NCI-H1417 treated with DMSO at 0.1 percent for 48 hours (cell line): ENCODE data around the gene HGD.
"Not testable (repeated sequence)": the region's sequence is repeated elsewhere in the genome, so short reads cannot be mapped to it uniquely, and the experiment has no call there.

Source experiments
- DNase-seq: peaks from one replicate; lab custom pipeline; 2025; lab: John Stamatoyannopoulos, UW

Gene HGD

GRCh38 chr3:120680193-120680894 is 1.7 kb downstream of the HGD start:
- DNase-seq: no peak

- DNase-seq: no peak
Measured at GRCh38 chr3:120678984-120679383, 3.1 kb downstream of the HGD start.

- DNase-seq: no peak
Measured at GRCh38 chr3:120678331-120678947, 3.6 kb downstream of the HGD start.

GRCh38 chr3:120677193-120677592 is 4.8 kb downstream of the HGD start:
- not testable (repeated sequence) for DNase-seq

GRCh38 chr3:120673116-120673515 is 8.9 kb downstream of the HGD start:
- no peak for DNase-seq

GRCh38 chr3:120670576-120670975 is 11.5 kb downstream of the HGD start:
- no peak for DNase-seq

GRCh38 chr3:120664926-120665325 is 17.1 kb downstream of the HGD start:
- no peak for DNase-seq

- DNase-seq: no peak
Measured at GRCh38 chr3:120661945-120662344, 20.1 kb downstream of the HGD start.

GRCh38 chr3:120661106-120661905 is 20.7 kb downstream of the HGD start:
- DNase-seq: no peak

GRCh38 chr3:120659834-120660233 is 22.2 kb downstream of the HGD start:
- DNase-seq: no peak

- DNase-seq: no peak
Measured at GRCh38 chr3:120659285-120659684, 22.8 kb downstream of the HGD start.

GRCh38 chr3:120652896-120653545 is 29.0 kb downstream of the HGD start:
- no peak for DNase-seq

- DNase-seq: no peak
Measured at GRCh38 chr3:120652281-120652680, 29.8 kb downstream of the HGD start.

GRCh38 chr3:120650311-120650710 is 31.7 kb downstream of the HGD start:
- DNase-seq: no peak

GRCh38 chr3:120649830-120650233 is 32.2 kb downstream of the HGD start:
- no peak for DNase-seq

- DNase-seq: no peak
Measured at GRCh38 chr3:120648290-120648689, 33.7 kb downstream of the HGD start.

GRCh38 chr3:120646771-120647432 is 35.1 kb downstream of the HGD start:
- no peak for DNase-seq

- no peak for DNase-seq
Measured at GRCh38 chr3:120645083-120645845, 36.8 kb downstream of the HGD start.

- no peak for DNase-seq
Measured at GRCh38 chr3:120642368-120642948, 39.6 kb downstream of the HGD start.

GRCh38 chr3:120641696-120642246 is 40.3 kb downstream of the HGD start:
- DNase-seq: no peak

GRCh38 chr3:120640231-120640630 is 41.8 kb downstream of the HGD start:
- DNase-seq: no peak
